Measurements from ENCODE around the gene KIF13A. TPM values are rescaled to one million over a fixed set of nuclear protein-coding genes. Genes with fewer than 3 reads are reported as not detected.

Gene KIF13A
- total and polyA plus RNA-seq, 9 of the 15 experiments (the other 6 are each of a cell fraction or from before 2014, with no cell fraction given): 3.6 to 44.3 (median 29.7) TPM

DNA sequence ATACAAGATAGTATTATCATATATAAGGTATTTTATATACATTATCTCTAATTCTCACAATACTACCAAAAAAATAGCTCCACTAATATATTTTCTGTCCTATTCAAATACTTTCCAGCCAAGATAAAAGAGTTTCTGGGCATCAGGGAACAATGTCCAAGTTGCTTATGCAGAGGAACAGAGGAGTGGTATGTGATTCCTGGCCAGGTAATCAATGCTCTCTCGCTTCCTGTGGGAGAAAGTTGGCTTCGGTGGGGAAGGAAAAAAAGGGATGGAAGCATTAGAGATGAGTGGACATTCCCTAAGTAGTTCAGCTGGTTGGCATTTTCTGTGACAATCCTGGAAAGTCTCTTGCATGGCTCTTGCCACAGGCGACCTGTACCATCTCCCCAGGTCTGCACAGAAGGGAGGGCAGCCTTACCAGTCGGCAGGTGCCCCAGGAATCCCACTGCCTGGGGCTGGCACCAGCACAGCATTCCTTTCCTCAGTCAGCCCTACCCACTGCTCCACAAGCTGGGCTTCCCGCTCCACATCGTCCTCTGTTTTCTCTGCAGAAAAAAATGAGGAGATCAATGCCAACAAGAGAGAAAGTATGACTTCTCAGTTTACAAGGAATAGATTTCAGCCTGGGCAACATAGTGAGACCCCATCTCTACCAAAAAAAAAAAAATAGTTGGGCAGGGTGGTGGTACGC lies 202.2 kb downstream of the KIF13A start:
- no peaks in the 10 kb centered on the region for H3K9me3 ChIP-seq (replicated peaks; ENCODE audit: control insufficient read depth, insufficient read depth, low read depth, low read length)
- no peaks in the 10 kb centered on the region for H4K20me1 ChIP-seq (replicated peaks; ENCODE audit: control insufficient read depth, insufficient read depth, low read length)
- H3K27ac ChIP-seq (ENCODE audit: extremely low read depth, low read depth, low read length): no peak overlapping the region
- H3K27me3 ChIP-seq (ENCODE audit: control insufficient read depth in 2 of 2, insufficient read depth in 2 of 2, low read length in 2 of 2): no peaks in the 10 kb centered on the region
- H3K4me1 ChIP-seq (replicated peaks in 1 of 2; ENCODE audit: control insufficient read depth in 2 of 2, insufficient read depth in 2 of 2, low read length in 2 of 2): no peaks in the 10 kb centered on the region
- in situ Hi-C loops (cut with MboI) (no loop called here), intact Hi-C loops (cut with micrococcal nuclease) (no loop called here)
- TF ChIP-seq, protein P1, sequence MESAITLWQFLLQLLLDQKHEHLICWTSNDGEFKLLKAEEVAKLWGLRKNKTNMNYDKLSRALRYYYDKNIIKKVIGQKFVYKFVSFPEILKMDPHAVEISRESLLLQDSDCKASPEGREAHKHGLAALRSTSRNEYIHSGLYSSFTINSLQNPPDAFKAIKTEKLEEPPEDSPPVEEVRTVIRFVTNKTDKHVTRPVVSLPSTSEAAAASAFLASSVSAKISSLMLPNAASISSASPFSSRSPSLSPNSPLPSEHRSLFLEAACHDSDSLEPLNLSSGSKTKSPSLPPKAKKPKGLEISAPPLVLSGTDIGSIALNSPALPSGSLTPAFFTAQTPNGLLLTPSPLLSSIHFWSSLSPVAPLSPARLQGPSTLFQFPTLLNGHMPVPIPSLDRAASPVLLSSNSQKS (CRISPR knock-in tag; IDR thresholded peaks at IDR 0.05): no peak
- TF ChIP-seq MEF2D (tag; conservative IDR thresholded peaks at IDR 0.05; ENCODE audit: low read depth) (no peak), NFRKB (IDR thresholded peaks at IDR 0.05; ENCODE audit: low read depth) (no peak), RBM14 (IDR thresholded peaks at IDR 0.05; ENCODE audit: borderline replicate concordance, insufficient read depth, low read depth, low read length) (no peak), DNMT1 (IDR thresholded peaks at IDR 0.05) (no peak), KLF13 (tag; IDR thresholded peaks at IDR 0.05; ENCODE audit: borderline replicate concordance, low read depth) (no peak), ZNF717 (CRISPR knock-in tag; IDR thresholded peaks at IDR 0.05) (no peak), TCF3 (CRISPR knock-in tag; IDR thresholded peaks at IDR 0.05) (no peak), PATZ1 (CRISPR knock-in tag; IDR thresholded peaks at IDR 0.05; ENCODE audit: borderline replicate concordance) (no peak), HNRNPUL1 (IDR thresholded peaks at IDR 0.05; ENCODE audit: low read length) (no peak), GTF2B (IDR thresholded peaks at IDR 0.05; ENCODE audit: extremely low read depth, insufficient read length) (no peak), ZFP1 (CRISPR knock-in tag; IDR thresholded peaks at IDR 0.05) (no peak), POLR2G (IDR thresholded peaks at IDR 0.05; ENCODE audit: low read depth, low read length) (no peak), MEIS2 (IDR thresholded peaks at IDR 0.05; ENCODE audit: partially characterized antibody) (no peak)
- TF ChIP-seq, protein P2, sequence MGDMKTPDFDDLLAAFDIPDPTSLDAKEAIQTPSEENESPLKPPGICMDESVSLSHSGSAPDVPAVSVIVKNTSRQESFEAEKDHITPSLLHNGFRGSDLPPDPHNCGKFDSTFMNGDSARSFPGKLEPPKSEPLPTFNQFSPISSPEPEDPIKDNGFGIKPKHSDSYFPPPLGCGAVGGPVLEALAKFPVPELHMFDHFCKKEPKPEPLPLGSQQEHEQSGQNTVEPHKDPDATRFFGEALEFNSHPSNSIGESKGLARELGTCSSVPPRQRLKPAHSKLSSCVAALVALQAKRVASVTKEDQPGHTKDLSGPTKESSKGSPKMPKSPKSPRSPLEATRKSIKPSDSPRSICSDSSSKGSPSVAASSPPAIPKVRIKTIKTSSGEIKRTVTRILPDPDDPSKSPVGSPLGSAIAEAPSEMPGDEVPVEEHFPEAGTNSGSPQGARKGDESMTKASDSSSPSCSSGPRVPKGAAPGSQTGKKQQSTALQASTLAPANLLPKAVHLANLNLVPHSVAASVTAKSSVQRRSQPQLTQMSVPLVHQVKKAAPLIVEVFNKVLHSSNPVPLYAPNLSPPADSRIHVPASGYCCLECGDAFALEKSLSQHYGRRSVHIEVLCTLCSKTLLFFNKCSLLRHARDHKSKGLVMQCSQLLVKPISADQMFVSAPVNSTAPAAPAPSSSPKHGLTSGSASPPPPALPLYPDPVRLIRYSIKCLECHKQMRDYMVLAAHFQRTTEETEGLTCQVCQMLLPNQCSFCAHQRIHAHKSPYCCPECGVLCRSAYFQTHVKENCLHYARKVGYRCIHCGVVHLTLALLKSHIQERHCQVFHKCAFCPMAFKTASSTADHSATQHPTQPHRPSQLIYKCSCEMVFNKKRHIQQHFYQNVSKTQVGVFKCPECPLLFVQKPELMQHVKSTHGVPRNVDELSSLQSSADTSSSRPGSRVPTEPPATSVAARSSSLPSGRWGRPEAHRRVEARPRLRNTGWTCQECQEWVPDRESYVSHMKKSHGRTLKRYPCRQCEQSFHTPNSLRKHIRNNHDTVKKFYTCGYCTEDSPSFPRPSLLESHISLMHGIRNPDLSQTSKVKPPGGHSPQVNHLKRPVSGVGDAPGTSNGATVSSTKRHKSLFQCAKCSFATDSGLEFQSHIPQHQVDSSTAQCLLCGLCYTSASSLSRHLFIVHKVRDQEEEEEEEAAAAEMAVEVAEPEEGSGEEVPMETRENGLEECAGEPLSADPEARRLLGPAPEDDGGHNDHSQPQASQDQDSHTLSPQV (IDR thresholded peaks at IDR 0.05): no peak
- H3K4me2 ChIP-seq (ENCODE audit: insufficient read depth, low read length): no peak overlapping the region
- no peak overlapping the region for H2AFZ ChIP-seq (ENCODE audit: low read depth, low read length)
- no peaks in the 10 kb centered on the region for H3K79me2 ChIP-seq (ENCODE audit: control insufficient read depth, insufficient read depth, low read length)
- no peak overlapping the region for H3K9ac ChIP-seq (ENCODE audit: insufficient read depth in 1 of 2, low read depth in 2 of 2, low read length in 2 of 2)
- BruUV-seq (replicated peaks): no TSS peak
- DNase-seq (ENCODE audit: extremely low read depth in 1 of 4, low spot score in 3 of 4) (no peak), ATAC-seq (no peak), FAIRE-seq (no peak)
- H3K4me3 ChIP-seq: no peak overlapping the region
- ChIA-PET CTCF (ENCODE audit: low intra/inter-chr PET ratio) (no interaction called here), POLR2A (no interaction called here)
- no peaks in the 10 kb centered on the region for H3K9me1 ChIP-seq (ENCODE audit: control insufficient read depth, insufficient read depth, low read length)
- 76% methylated on average over 7 of the region's 7 CpGs for WGBS (ENCODE audit: insufficient coverage, low coverage, missing lambda C conversion rate)
- peaks cover 68% of the 10 kb centered on the region for H3K36me3 ChIP-seq (ENCODE audit: control insufficient read depth, insufficient read depth, low read length)
